H1 (cell line): ENCODE data around the gene OR51B4. TPM values are rescaled to one million over a fixed set of nuclear protein-coding genes. Genes with fewer than 3 reads are reported as not detected.

Source experiments
- CTCF ChIA-PET: fragments of 300-600 bp; sonication (Branson Sonifier 250); formaldehyde crosslinking; loops from one replicate; lab custom pipeline; 2021; ENCODE audit not compliant: partially characterized antibody; lab: Charles Lee
- POLR2A ChIA-PET: fragments of 300-600 bp; sonication (Branson Sonifier 250); formaldehyde crosslinking; loops from one replicate; lab custom pipeline; 2021; ENCODE audit warnings: inconsistent platforms; ENCODE audit not compliant: partially characterized antibody; lab: Charles Lee
- DNase-seq, 2 experiments: peaks; one replicate each; pipeline versions ENCODE4 v3.0.0 to v3.0.0-alpha.2; 2010 to 2022; ENCODE audit warnings: low spot score in 2 of 2, low read depth in 1 of 2, mixed read lengths in 1 of 2
- FAIRE-seq: peaks from 2 replicates; lab custom pipeline; 2011; peaks lifted over from hg19 to GRCh38; lab: Jason Lieb, UNC
- H2AFZ ChIP-seq: 2 replicates; pipeline ENCODE4 v1.8.1; 2012; ENCODE audit warnings: low read length, inconsistent platforms
- H2AK5ac ChIP-seq: 2 replicates; pipeline ENCODE4 v1.6.1; 2013; ENCODE audit warnings: low read depth, low read length
- H2BK120ac ChIP-seq: replicated peaks from 2 replicates; pipeline ENCODE3; 2013; ENCODE audit warnings: low read depth, low read length, inconsistent platforms
- H2BK12ac ChIP-seq: 2 replicates; pipeline ENCODE4 v1.6.1; 2013; ENCODE audit warnings: low read depth, low read length
- H2BK15ac ChIP-seq: 2 replicates; pipeline ENCODE4 v1.6.1; 2013; ENCODE audit warnings: low read length
- H2BK20ac ChIP-seq: 2 replicates; pipeline ENCODE4 v1.6.1; 2013; ENCODE audit warnings: low read length
- H2BK5ac ChIP-seq: 2 replicates; pipeline ENCODE4 v1.6.1; 2013; ENCODE audit warnings: low read depth, low read length
- H3K14ac ChIP-seq: 2 replicates; pipeline ENCODE4 v1.6.1; 2013; ENCODE audit warnings: inconsistent platforms; ENCODE audit not compliant: insufficient read length
- H3K18ac ChIP-seq: 2 replicates; pipeline ENCODE4 v1.6.1; 2013; ENCODE audit warnings: low read length; ENCODE audit errors: extremely low read depth
- H3K23ac ChIP-seq: 2 replicates; pipeline ENCODE4 v1.6.1; 2013; ENCODE audit warnings: inconsistent platforms; ENCODE audit not compliant: insufficient read length
- H3K23me2 ChIP-seq: 2 replicates; pipeline ENCODE4 v1.6.1; 2013; ENCODE audit warnings: low read depth, low read length
- H3K27ac ChIP-seq: 2 replicates; pipeline ENCODE4 v1.6.1; 2011; ENCODE audit warnings: low read depth, low read length, inconsistent platforms
- H3K27me3 ChIP-seq, 4 experiments: replicated peaks in 1 of 4; 1 replicate in 1 of 4; 2 replicates in 3 of 4; pipeline versions ENCODE4 v1.6.1 to v1.8.1; 2011 to 2013; ENCODE audit warnings: low read length in 3 of 4, mild to moderate bottlenecking in 3 of 4, inconsistent platforms in 2 of 4, mixed read lengths in 2 of 4, moderate library complexity in 1 of 4; ENCODE audit not compliant: control insufficient read depth in 3 of 4, insufficient read depth in 3 of 4; ENCODE audit errors: extremely low read depth in 1 of 4
- H3K36me3 ChIP-seq, 4 experiments: 2 replicates each; pipeline versions ENCODE4 v1.6.1 to v1.8.1; 2011 to 2013; ENCODE audit warnings: mild to moderate bottlenecking in 4 of 4, low read length in 3 of 4, moderate library complexity in 2 of 4, control low read depth in 1 of 4, inconsistent platforms in 1 of 4; ENCODE audit not compliant: insufficient read depth in 4 of 4, control insufficient read depth in 2 of 4
- H3K4ac ChIP-seq: replicated peaks from 2 replicates; pipeline ENCODE3; 2013; ENCODE audit warnings: low read length, low read depth, mixed read lengths, inconsistent platforms; ENCODE audit not compliant: insufficient read length
- H3K4me1 ChIP-seq, 4 experiments: replicated peaks in 1 of 4; 1 replicate in 1 of 4; 2 replicates in 3 of 4; pipeline versions ENCODE4 v1.6.1 to v1.8.1; 2011 to 2013; ENCODE audit warnings: low read length in 3 of 4, inconsistent platforms in 2 of 4, mixed read lengths in 1 of 4; ENCODE audit not compliant: insufficient read depth in 4 of 4, control insufficient read depth in 3 of 4
- H3K4me2 ChIP-seq, 2 experiments: 2 replicates each; pipeline versions ENCODE4 v1.6.1 to v1.8.1; 2011 to 2013; ENCODE audit warnings: low read depth in 2 of 2, low read length in 2 of 2, control low read depth in 1 of 2, inconsistent platforms in 1 of 2, mild to moderate bottlenecking in 1 of 2; ENCODE audit not compliant: insufficient read depth in 1 of 2
- H3K4me3 ChIP-seq, 4 experiments: fragments of 200-600, 300-600 bp in 1 of 4; sonication (generic), shearing (Covaris generic), sonication (Bioruptor Twin) in 1 of 4; 2 replicates each; pipeline versions ENCODE4 v1.5.1 to v1.8.1; 2011 to 2016; ENCODE audit warnings: low read length in 4 of 4, low read depth in 3 of 4, control low read depth in 2 of 4, inconsistent platforms in 2 of 4, mild to moderate bottlenecking in 2 of 4, mixed read lengths in 1 of 4, moderate library complexity in 1 of 4; ENCODE audit not compliant: insufficient read depth in 2 of 4; ENCODE audit errors: extremely low read depth in 1 of 4
- H3K56ac ChIP-seq: replicated peaks from 2 replicates; pipeline ENCODE3; 2013; ENCODE audit warnings: low read depth, mild to moderate bottlenecking, mixed read lengths, low read length, inconsistent platforms; ENCODE audit not compliant: insufficient read length
- H3K79me1 ChIP-seq: 2 replicates; pipeline ENCODE4 v1.6.1; 2013; ENCODE audit warnings: low read depth, low read length, control low read depth
- H3K79me2 ChIP-seq, 2 experiments: 2 replicates each; pipeline versions ENCODE4 v1.6.1 to v1.8.1; 2012 to 2013; ENCODE audit warnings: low read length in 2 of 2, mild to moderate bottlenecking in 2 of 2, inconsistent platforms in 1 of 2; ENCODE audit not compliant: insufficient read depth in 2 of 2, control insufficient read depth in 1 of 2
- H3K9ac ChIP-seq, 4 experiments: replicated peaks in 1 of 4; 1 replicate in 1 of 4; 2 replicates in 3 of 4; pipeline versions ENCODE4 v1.6.1 to v1.8.1; 2011 to 2013; ENCODE audit warnings: low read depth in 3 of 4, low read length in 3 of 4, control low read depth in 2 of 4, mild to moderate bottlenecking in 2 of 4, moderate library complexity in 2 of 4, inconsistent platforms in 1 of 4; ENCODE audit errors: extremely low read depth in 1 of 4
- H3K9me3 ChIP-seq, 2 experiments: 2 replicates each; pipeline versions ENCODE4 v1.6.1 to v1.8.1; 2012 to 2013; ENCODE audit warnings: mild to moderate bottlenecking in 2 of 2, moderate library complexity in 2 of 2, control low read depth in 1 of 2, inconsistent platforms in 1 of 2, low read depth in 1 of 2, low read length in 1 of 2, mixed read lengths in 1 of 2; ENCODE audit not compliant: insufficient read depth in 2 of 2
- H4K20me1 ChIP-seq, 2 experiments: replicated peaks in 1 of 2; 2 replicates each; pipeline versions ENCODE3 to v1.8.1; 2011 to 2013; ENCODE audit warnings: inconsistent platforms in 2 of 2, low read length in 2 of 2, mild to moderate bottlenecking in 1 of 2; ENCODE audit not compliant: insufficient read depth in 2 of 2, control insufficient read depth in 1 of 2
- H4K5ac ChIP-seq: 2 replicates; pipeline ENCODE4 v1.6.1; 2013; ENCODE audit warnings: low read length, low read depth, mixed read lengths, inconsistent platforms; ENCODE audit not compliant: insufficient read length
- H4K8ac ChIP-seq: 2 replicates; pipeline ENCODE4 v1.8.0; 2013; ENCODE audit warnings: mild to moderate bottlenecking, moderate library complexity, low read length, inconsistent platforms; ENCODE audit not compliant: insufficient read depth; ENCODE audit errors: extremely low read depth
- H4K91ac ChIP-seq: replicated peaks from 2 replicates; pipeline ENCODE3; 2013; ENCODE audit warnings: low read length, mixed read lengths, inconsistent platforms; ENCODE audit not compliant: insufficient read length
- ASH2L ChIP-seq: fragments of 200-600, 300-600 bp; sonication (generic); IDR thresholded peaks from one replicate; pipeline ENCODE4 v1.7.1; 2017; ENCODE audit warnings: low read length
- CBX8 ChIP-seq: fragments of 300-800, 300-1000 bp; sonication (generic); IDR thresholded peaks from 2 replicates; pipeline ENCODE4 v1.7.1; 2016; ENCODE audit warnings: low read depth, low read length, borderline replicate concordance
- CEBPB ChIP-seq: IDR thresholded peaks from 2 replicates; pipeline ENCODE4 v1.6.1; 2012; ENCODE audit warnings: low read depth, low read length
- CHD1 ChIP-seq: IDR thresholded peaks from 2 replicates; pipeline ENCODE4 v1.6.1; 2012; ENCODE audit warnings: low read depth, low read length, improper control_type of control experiment
- HDAC6 ChIP-seq: IDR thresholded peaks from one replicate; pipeline ENCODE4 v1.7.1; 2012; ENCODE audit warnings: low read depth, mild to moderate bottlenecking, inconsistent platforms, low read length, moderate library complexity
- JUND ChIP-seq: IDR thresholded peaks from 2 replicates; pipeline ENCODE4 v1.6.1; 2011; ENCODE audit warnings: mild to moderate bottlenecking, improper control_type of control experiment, low read length
- KDM5A ChIP-seq: fragments of 200-600 bp; IDR thresholded peaks from 2 replicates; pipeline ENCODE4 v1.7.1; 2012; ENCODE audit warnings: mild to moderate bottlenecking, low read length, inconsistent platforms, mixed read lengths
- NRF1 ChIP-seq: IDR thresholded peaks from 2 replicates; pipeline ENCODE4 v1.6.1; 2011; ENCODE audit warnings: mild to moderate bottlenecking, low read depth, low read length, improper control_type of control experiment
- SP4 ChIP-seq: IDR thresholded peaks from 2 replicates; pipeline ENCODE4 v1.6.1; 2012; ENCODE audit warnings: low read length, inconsistent platforms
- TEAD4 ChIP-seq: IDR thresholded peaks from 2 replicates; pipeline ENCODE4 v1.6.1; 2012; ENCODE audit warnings: low read depth, low read length, inconsistent platforms, mixed read lengths
- WGBS, 2 experiments: shearing (Covaris generic) in 1 of 2; methylation state at CpG; one replicate each; pipeline versions ENCODE4 v1.1.6 to v1.1.7; 2013 to 2015; ENCODE audit warnings: low lambda C conversion rate in 2 of 2, mixed read lengths in 2 of 2, inconsistent platforms in 1 of 2, low coverage in 1 of 2, missing lambda C conversion rate in 1 of 2; ENCODE audit not compliant: insufficient replicate concordance in 2 of 2, insufficient coverage in 1 of 2, insufficient read length in 1 of 2; ENCODE audit errors: extremely low coverage in 1 of 2, missing lambda C conversion rate in 1 of 2; 5-methylcytosine and 5-hydroxymethylcytosine counted together
- polyA plus RNA-seq, 7 experiments: library from polyadenylated mRNA; depleted of rRNA in 3 of 7; stranded (reverse) in 5 of 7; unstranded in 2 of 7; fragments of >200 nt in 5 of 7; fragments of 200-250 nt in 2 of 7; gene quantifications; 1 replicate in 5 of 7; 2 replicates in 1 of 7; 4 replicates in 1 of 7; pipeline versions ENCODE4 v1.2.1 to v1.2.3, GENCODE V29; 2011 to 2013; ENCODE audit warnings: missing spikeins in 2 of 7, mixed read lengths in 2 of 7
- total RNA-seq: library from RNA; stranded (reverse); fragmentation: NEBNext Ultra II Directional; extraction: Animal tissue kit (Norgen Biotek cat#: 25700); gene quantifications from 2 replicates; pipeline ENCODE4 v1.2.1, GENCODE V29; 2021
- TF ChIP-seq, protein P1 (sequence below): IDR thresholded peaks from 2 replicates; pipeline ENCODE4 v1.6.1; 2012; ENCODE audit warnings: low read length, inconsistent platforms

The OR51B4 gene
- total and polyA plus RNA-seq, 2 of the 8 experiments (the other 6 are each of a cell fraction or from before 2014, with no cell fraction given): not detected

DNA sequence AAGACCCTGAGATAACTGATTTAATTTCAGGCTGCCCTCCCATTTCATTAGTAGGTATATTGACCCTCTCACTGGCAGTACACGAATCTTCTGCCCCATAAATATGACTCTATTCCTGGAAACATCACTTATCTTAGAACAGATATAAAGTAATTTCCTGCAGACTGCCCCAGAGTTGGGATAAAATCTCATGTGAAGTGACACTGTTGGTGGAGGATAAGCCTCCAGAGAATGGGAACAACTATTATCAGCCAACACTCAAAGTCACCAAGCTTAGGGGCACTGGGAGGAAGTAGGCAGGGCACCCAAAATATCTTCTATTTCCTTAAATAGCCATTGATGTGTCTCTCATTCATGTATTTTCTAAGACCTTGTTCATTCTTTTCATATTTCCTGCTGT is 33.4 kb upstream of the OR51B4 start:
- Histone ChIP-seq H2BK15ac (no peak overlapping the region), H4K8ac (no peak overlapping the region), H3K4me1 (no peaks in the 10 kb centered on the region), H3K4me2 (no peak overlapping the region), H3K23me2 (no peaks in the 10 kb centered on the region), H4K91ac (no peak overlapping the region), H2BK20ac (no peak overlapping the region), H2AFZ (no peak overlapping the region), H3K9ac (no peak overlapping the region), H4K5ac (no peak overlapping the region), H3K79me1 (no peaks in the 10 kb centered on the region), H2AK5ac (no peak overlapping the region), H2BK5ac (no peak overlapping the region), H3K79me2 (no peaks in the 10 kb centered on the region), H3K4me3 (no peak overlapping the region), H3K27me3 (no peaks in the 10 kb centered on the region), H3K36me3 (no peaks in the 10 kb centered on the region), H3K27ac (no peak overlapping the region), H3K56ac (no peak overlapping the region), H3K14ac (no peak overlapping the region), H2BK12ac (no peak overlapping the region), H3K18ac (no peak overlapping the region), H3K9me3 (no peaks in the 10 kb centered on the region), H4K20me1 (no peaks in the 10 kb centered on the region), H3K23ac (no peak overlapping the region), H3K4ac (no peak overlapping the region), H2BK120ac (no peak overlapping the region)
- POLR2A ChIA-PET: no interaction called here
- WGBS, 2 experiments: 89% methylated on average over 1 of the region's 1 CpG; no CpG with 5 or more reads in 1 of the 2 experiments
- FAIRE-seq: no peak
- no peak for TF ChIP-seq CBX8
- TF ChIP-seq NRF1: no peak
- TF ChIP-seq CHD1: no peak
- TF ChIP-seq KDM5A: no peak
- TF ChIP-seq TEAD4: no peak
- TF ChIP-seq CEBPB: no peak
- TF ChIP-seq ASH2L: no peak
- TF ChIP-seq SP4: no peak
- no peak for TF ChIP-seq HDAC6
- TF ChIP-seq JUND: no peak
- TF ChIP-seq, protein P1, sequence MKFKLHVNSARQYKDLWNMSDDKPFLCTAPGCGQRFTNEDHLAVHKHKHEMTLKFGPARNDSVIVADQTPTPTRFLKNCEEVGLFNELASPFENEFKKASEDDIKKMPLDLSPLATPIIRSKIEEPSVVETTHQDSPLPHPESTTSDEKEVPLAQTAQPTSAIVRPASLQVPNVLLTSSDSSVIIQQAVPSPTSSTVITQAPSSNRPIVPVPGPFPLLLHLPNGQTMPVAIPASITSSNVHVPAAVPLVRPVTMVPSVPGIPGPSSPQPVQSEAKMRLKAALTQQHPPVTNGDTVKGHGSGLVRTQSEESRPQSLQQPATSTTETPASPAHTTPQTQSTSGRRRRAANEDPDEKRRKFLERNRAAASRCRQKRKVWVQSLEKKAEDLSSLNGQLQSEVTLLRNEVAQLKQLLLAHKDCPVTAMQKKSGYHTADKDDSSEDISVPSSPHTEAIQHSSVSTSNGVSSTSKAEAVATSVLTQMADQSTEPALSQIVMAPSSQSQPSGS: no peak
- CTCF ChIA-PET: no interaction called here
- DNase-seq: no peak
